Breast epithelium (tissue), 4 donors: ENCODE results near the gene SREK1IP1. TPM values are rescaled to one million over a fixed set of nuclear protein-coding genes. Genes with fewer than 3 reads are reported as not detected.

Experiments used
- DNase-seq, 2 donors: peaks; one replicate each; pipeline ENCODE4 v3.0.0-alpha.2; 2019; ENCODE audit warnings: low spot score in 2 of 2
- H3K27ac ChIP-seq, 2 donors: fragments of 200-600 bp; sonication (generic) in 1 of 2; one replicate each; pipeline ENCODE4 v1.5.1; 2016 to 2019; ENCODE audit warnings: mild to moderate bottlenecking in 1 of 2
- H3K27me3 ChIP-seq, 2 donors: fragments of 200-600 bp; sonication (generic) in 1 of 2; one replicate each; pipeline versions ENCODE4 v1.5.1 to v1.6.0; 2017 to 2019; ENCODE audit warnings: control low read depth in 1 of 2, mild to moderate bottlenecking in 1 of 2
- H3K36me3 ChIP-seq: fragments of 200-600 bp; one replicate; pipeline ENCODE4 v1.5.1; 2019
- H3K4me1 ChIP-seq, 2 donors: fragments of 200-600 bp; sonication (generic); one replicate each; pipeline ENCODE4 v1.5.1; 2016 to 2019; ENCODE audit warnings: control low read depth in 1 of 2
- H3K4me3 ChIP-seq, 3 donors: fragments of 200-600 bp; sonication (generic); 1 replicate in 2 of 3; 2 replicates in 1 of 3; pipeline ENCODE4 v1.5.1; 2016 to 2019; ENCODE audit warnings: mild to moderate bottlenecking in 3 of 3, moderate library complexity in 2 of 3
- H3K9me3 ChIP-seq, 2 donors: fragments of 200-600 bp; sonication (generic) in 1 of 2; one replicate each; pipeline ENCODE4 v1.5.1; 2016 to 2019; ENCODE audit warnings: control low read depth in 1 of 2
- POLR2A ChIP-seq: fragments of 450-650 bp; IDR thresholded peaks from one replicate; pipeline ENCODE4 v1.6.1; 2016; ENCODE audit warnings: antibody characterized with exemption, mild to moderate bottlenecking, moderate library complexity
- POLR2AphosphoS5 ChIP-seq, 3 donors: sonication (generic); formaldehyde crosslinking; IDR thresholded peaks; one replicate each; pipeline ENCODE4 v1.6.1; 2017; ENCODE audit warnings: antibody characterized with exemption in 3 of 3
- intact Hi-C: fragments of 100-400 bp; cut with DNase I; formaldehyde crosslinking; loops from one replicate; pipeline ENCODE4 v1.15.1; 2023; ENCODE audit warnings: low total_unique reads
- total RNA-seq, 3 donors: library from RNA; depleted of rRNA; stranded (reverse); fragments of >200 nt; gene quantifications; one replicate each; pipeline ENCODE4 v1.1.0, GENCODE V29; 2016
- TF ChIP-seq, protein P1 (sequence below), 3 donors: fragments of 450-650 bp; IDR thresholded peaks; one replicate each; pipeline ENCODE4 v1.5.1; 2016 to 2017; ENCODE audit warnings: antibody characterized with exemption in 3 of 3, mild to moderate bottlenecking in 3 of 3, moderate library complexity in 3 of 3

Gene SREK1IP1
- total RNA-seq, 3 donors from 2014 or later = 6.6 to 13.0 (median 8.9) TPM

GRCh38 chr5:64766941-64767340 is 1.6 kb downstream of the SREK1IP1 start:
- peak overlapping the region in 2 of 3 donors; percentile 72 to 86 for H3K4me3 ChIP-seq
- no peak for DNase-seq
- H3K27ac ChIP-seq = no peak overlapping the region
- no peaks in the 10 kb centered on the region for H3K9me3 ChIP-seq
- H3K36me3 ChIP-seq = no peaks in the 10 kb centered on the region
- H3K4me1 ChIP-seq = peaks cover 0 to 20% of the 10 kb centered on the region in 2 donors
- H3K27me3 ChIP-seq = no peaks in the 10 kb centered on the region
- intact Hi-C loops = no loop called here
- TF ChIP-seq, protein P1, sequence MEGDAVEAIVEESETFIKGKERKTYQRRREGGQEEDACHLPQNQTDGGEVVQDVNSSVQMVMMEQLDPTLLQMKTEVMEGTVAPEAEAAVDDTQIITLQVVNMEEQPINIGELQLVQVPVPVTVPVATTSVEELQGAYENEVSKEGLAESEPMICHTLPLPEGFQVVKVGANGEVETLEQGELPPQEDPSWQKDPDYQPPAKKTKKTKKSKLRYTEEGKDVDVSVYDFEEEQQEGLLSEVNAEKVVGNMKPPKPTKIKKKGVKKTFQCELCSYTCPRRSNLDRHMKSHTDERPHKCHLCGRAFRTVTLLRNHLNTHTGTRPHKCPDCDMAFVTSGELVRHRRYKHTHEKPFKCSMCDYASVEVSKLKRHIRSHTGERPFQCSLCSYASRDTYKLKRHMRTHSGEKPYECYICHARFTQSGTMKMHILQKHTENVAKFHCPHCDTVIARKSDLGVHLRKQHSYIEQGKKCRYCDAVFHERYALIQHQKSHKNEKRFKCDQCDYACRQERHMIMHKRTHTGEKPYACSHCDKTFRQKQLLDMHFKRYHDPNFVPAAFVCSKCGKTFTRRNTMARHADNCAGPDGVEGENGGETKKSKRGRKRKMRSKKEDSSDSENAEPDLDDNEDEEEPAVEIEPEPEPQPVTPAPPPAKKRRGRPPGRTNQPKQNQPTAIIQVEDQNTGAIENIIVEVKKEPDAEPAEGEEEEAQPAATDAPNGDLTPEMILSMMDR (IDR thresholded peaks at IDR 0.05) = no peak
- TF ChIP-seq POLR2AphosphoS5 (IDR thresholded peaks at IDR 0.05) (no peak), POLR2A (no peak)

DNA sequence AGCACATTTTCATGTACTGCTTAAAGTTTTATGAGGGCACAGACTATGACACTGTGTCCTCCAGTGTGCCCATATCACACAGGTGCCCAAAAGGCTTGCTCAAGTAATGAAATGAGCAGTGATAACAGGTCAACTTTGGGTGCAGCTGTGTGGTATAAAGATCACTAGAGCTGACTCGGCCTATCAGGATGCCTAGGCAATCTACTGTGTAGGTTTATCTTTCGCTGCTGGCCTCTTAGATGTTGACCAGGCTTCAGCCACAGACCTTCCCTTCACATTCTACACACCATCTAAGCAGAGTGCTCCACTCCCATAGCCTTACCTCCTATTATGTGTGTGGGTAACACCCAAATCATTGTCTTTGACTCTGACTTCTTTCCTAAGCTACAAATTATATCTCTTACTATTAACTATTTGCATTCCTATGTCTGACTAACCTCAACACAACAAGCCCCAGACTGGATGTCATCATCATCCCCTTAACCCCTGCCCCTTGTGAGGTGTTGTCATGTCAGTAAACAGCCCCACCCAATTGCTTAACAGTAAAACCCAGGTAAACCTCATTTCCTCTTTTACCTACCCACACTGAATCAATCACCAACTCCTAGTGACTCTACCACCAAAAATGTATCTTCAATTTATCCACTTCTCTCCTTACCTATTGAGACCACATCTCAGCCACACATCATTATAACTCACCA is 2.5 kb downstream of the SREK1IP1 start:
- Histone ChIP-seq H3K4me1 (peaks cover 0 to 20% of the 10 kb centered on the region in 2 donors), H3K27me3 (no peaks in the 10 kb centered on the region), H3K27ac (no peak overlapping the region), H3K9me3 (no peaks in the 10 kb centered on the region), H3K36me3 (no peaks in the 10 kb centered on the region), H3K4me3 (peak overlapping the region in 1 of 3 donors; percentile 86)
- no peak for DNase-seq
- intact Hi-C loops = no loop called here
- TF ChIP-seq, protein P1 (IDR thresholded peaks at IDR 0.05) = no peak
- TF ChIP-seq POLR2AphosphoS5 (IDR thresholded peaks at IDR 0.05) = no peak
- no peak for TF ChIP-seq POLR2A

- no peaks in the 10 kb centered on the region for H3K27me3 ChIP-seq
- intact Hi-C loops = no loop called here
- no peak for DNase-seq
- H3K9me3 ChIP-seq = no peaks in the 10 kb centered on the region
- no peak overlapping the region for H3K4me3 ChIP-seq
- no peak overlapping the region for H3K27ac ChIP-seq
- no peaks in the 10 kb centered on the region for H3K36me3 ChIP-seq
- peaks cover 0 to 8% of the 10 kb centered on the region in 2 donors for H3K4me1 ChIP-seq
- TF ChIP-seq, protein P1 (IDR thresholded peaks at IDR 0.05) = no peak
- TF ChIP-seq POLR2AphosphoS5 (IDR thresholded peaks at IDR 0.05) = no peak
- TF ChIP-seq POLR2A = no peak
Measured at GRCh38 chr5:64763948-64764503, 4.5 kb downstream of the SREK1IP1 start.

DNA sequence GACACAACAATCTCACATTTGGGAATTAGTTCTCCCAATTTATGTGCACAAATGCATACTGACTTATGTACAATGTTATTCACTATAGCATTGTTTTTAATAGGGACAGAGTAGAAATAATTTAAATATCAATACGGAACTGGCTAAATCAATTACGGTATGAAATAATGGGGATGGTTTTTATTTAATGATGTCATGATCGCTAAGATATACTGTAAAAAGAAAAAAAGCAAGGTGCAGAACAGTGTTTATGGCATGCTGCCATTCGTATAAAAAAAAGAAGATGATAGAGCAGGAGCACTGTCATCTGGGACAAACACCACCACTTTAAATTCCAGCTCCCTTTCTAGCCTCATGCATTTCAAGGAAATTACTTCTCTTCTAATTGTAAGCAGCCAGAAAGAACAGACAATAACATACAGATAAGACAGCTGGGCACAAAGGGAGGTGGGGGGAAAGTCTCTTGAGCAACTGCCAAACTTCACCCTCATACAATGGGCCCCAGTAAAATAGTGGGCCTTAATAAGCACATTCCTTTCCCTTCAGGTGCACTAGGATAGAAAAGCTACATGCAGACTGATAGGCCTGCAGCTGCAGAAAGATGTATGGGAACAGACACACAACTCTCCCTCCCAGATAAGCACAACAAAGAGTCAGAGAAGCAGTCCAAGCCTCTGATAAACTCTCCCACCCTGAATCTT is 8.4 kb downstream of the SREK1IP1 start:
- no peak overlapping the region for H3K4me3 ChIP-seq
- H3K9me3 ChIP-seq = no peaks in the 10 kb centered on the region
- H3K4me1 ChIP-seq = no peaks in the 10 kb centered on the region
- H3K27ac ChIP-seq = no peak overlapping the region
- TF ChIP-seq, protein P1 (IDR thresholded peaks at IDR 0.05) = no peak
- TF ChIP-seq POLR2AphosphoS5 (IDR thresholded peaks at IDR 0.05) (no peak), POLR2A (no peak)
- intact Hi-C loops = no loop called here
- no peaks in the 10 kb centered on the region for H3K27me3 ChIP-seq
- DNase-seq = no peak
- no peaks in the 10 kb centered on the region for H3K36me3 ChIP-seq

DNA sequence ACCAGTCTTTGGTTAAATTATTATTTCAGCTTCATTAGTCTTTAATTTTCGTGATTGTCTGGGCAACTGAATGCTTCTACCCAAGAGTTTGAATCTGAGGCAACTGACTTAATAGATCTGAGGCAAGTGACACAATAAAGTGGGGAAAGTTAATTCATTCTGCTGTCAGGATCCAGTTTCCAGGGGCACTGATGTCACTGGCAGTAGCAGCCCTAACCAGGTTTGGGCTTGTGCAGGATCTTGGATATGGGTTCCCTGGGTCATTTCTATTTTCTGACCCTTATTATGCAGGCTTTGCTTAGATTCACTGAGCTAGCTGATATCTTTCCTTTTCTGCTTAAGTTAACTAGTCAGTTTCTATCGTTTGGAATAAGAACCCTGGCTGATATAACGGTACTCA is 9.6 kb downstream of the SREK1IP1 start:
- no peaks in the 10 kb centered on the region for H3K9me3 ChIP-seq
- H3K4me1 ChIP-seq = no peaks in the 10 kb centered on the region
- H3K27me3 ChIP-seq = no peaks in the 10 kb centered on the region
- TF ChIP-seq POLR2A = no peak
- TF ChIP-seq, protein P1 (IDR thresholded peaks at IDR 0.05) = no peak
- TF ChIP-seq POLR2AphosphoS5 (IDR thresholded peaks at IDR 0.05) = no peak
- H3K36me3 ChIP-seq = no peaks in the 10 kb centered on the region
- no peak overlapping the region for H3K27ac ChIP-seq
- H3K4me3 ChIP-seq = no peak overlapping the region
- DNase-seq = no peak
- intact Hi-C loops = no loop called here
